ENCODE results near the gene EIF4E2. TPM values are rescaled to one million over a fixed set of nuclear protein-coding genes. Genes with fewer than 3 reads are reported as not detected.
A peak's percentile ranks its signal among the peaks of the same experiment; 100 is the strongest.

EIF4E2 gene
- total RNA-seq, 1 donor from 2014 or later, result 119 TPM

GRCh38 chr2:232537079-232537478, 13.4 kb upstream of the EIF4E2 start:
- DNase-seq (ENCODE audit: low read depth), result peak; percentile 61

DNA sequence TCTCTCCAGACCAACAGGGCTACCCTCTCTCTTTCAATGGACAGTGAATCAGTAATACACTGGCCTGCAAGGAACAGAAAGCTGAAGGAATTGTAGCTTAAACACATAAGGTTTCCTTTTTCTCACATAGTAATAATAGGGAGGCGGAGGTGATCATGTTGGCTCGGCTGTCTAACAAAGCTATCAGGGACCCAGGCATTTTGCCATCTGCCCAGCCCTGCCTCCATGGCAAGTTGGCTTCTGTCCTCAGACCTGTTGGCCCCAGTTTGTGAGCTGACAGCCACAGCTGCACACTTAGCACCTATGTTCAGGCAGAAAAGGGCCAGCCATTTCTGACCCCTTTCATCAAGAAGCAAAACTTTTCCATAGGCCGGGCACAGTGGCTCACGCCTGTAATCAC, 13.0 kb upstream of the EIF4E2 start:
- DNase-seq (ENCODE audit: low read depth), result peak; percentile 84

DNA sequence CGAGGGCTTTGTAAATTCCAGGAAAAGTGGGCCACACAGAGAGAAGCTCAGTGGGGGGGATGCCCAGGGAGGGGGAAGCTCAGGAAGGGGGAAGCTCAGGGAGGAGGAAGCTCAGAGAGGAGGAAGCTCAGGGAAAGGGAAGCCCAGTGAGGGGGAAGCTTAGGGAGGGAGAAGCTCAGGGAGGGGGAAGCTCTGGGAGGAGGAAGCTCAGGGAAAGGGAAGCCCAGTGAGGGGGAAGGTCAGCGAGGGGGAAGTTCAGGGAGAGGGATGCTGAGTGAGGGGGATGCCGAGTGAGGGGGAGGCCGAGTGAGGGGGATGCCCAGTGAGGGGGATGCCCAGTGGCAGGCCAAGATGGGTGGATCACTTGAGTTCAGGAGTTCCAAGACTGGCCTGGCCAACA, 11.8 kb upstream of the EIF4E2 start:
- DNase-seq (ENCODE audit: low read depth), result no peak

GRCh38 chr2:232539298-232540231, 10.9 kb upstream of the EIF4E2 start, which contains the start of gene CHRNG:
CHRNG (plus strand) TSS chr2:232539692; CDS start chr2:232539748, 56 bp downstream.
- peak; percentile 97 for DNase-seq (ENCODE audit: low read depth)

DNA sequence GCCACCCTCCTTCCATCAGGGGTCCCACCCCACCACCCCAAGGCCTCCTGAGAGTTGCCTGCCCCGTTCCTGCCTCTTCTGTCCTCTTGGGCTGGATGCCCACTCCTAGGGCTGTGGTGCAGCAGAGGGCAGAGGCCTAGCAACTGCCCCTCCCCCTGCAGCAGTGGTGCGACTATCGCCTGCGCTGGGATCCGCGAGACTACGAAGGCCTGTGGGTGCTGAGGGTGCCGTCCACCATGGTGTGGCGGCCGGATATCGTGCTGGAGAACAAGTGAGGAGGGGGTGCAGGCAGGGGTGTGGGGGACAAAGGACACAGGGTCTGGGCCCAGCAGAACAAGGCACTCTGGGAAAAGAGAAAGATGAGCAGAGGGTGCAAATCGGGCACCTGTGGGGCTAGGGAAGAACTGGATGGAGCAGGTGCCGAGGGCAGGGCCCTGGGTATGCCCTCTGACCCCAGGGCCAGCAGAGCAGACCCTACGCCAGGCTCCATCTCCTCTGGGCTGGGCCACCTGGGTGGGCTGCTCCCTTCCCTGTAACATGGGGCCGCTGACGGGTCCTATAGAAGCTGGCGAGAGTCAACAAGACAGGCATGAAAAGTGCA, 9.9 kb upstream of the EIF4E2 start:
- peak; percentile 49 for DNase-seq (ENCODE audit: low read depth)

DNA sequence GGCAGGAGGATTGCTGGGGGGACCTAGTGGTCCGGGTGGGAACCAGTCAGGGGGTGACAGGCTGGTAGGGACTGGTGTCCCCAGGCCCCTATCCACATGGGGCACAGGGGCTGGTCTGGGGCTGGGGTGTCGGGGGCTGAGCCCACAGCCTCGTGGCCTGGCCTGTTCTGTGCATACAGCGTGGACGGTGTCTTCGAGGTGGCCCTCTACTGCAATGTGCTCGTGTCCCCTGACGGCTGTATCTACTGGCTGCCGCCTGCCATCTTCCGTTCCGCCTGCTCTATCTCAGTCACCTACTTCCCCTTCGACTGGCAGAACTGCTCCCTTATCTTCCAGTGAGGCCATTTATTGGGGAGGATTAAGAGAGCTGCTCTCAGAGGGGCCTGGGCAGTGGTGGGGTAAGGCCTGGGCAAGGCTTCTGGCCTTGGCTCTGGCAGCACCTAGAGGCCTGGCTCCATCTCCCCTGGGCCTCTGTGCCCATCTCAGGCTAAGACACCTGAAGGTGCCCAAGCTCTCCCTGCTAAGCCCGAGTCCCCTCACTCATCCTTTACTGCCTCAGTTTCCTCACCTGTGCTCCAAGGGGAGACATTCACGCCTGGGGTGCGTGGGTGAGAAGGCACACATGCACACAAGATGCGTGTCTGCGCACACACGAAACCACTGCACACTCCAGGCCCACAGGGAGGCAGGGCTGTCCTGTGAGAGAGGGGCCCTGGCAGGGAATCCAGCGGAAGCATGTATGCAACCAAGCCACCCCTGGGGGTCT, 9.1 kb upstream of the EIF4E2 start:
- no peak for DNase-seq (ENCODE audit: low read depth)

GRCh38 chr2:232541961-232542714, 8.4 kb upstream of the EIF4E2 start:
- peak; percentile 34 for DNase-seq (ENCODE audit: low read depth)

DNA sequence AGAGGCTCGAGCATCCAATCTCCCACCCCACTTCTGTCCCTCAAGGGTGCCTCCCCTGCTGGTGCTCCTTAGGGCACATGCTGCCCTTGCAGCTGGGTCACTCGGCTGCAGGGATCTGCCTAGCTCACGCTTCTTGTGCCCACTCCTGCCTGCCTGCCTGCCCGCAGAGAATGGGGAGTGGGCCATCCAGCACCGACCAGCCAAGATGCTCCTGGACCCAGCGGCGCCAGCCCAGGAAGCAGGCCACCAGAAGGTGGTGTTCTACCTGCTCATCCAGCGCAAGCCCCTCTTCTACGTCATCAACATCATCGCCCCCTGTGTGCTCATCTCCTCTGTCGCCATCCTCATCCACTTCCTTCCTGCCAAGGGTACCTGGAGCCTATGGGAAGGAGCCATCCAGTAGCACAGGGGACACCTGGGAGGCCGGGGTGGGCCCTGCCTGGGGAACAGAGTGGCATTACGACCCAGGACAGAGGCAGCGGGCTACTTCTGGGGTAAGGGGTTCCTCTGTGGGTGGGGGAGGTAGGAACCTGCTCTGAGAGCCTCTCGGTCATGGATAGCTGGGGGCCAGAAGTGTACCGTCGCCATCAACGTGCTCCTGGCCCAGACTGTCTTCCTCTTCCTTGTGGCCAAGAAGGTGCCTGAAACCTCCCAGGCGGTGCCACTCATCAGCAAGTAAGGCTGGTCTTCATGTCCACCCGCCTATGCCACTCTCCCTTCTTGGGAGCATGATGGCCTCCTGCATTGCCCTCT, 7.6 kb upstream of the EIF4E2 start:
- DNase-seq (ENCODE audit: low read depth), result no peak

- DNase-seq (ENCODE audit: low read depth), result no peak
These were observed 7.0 kb upstream of the EIF4E2 start for GRCh38 chr2:232543491-232543890.

DNA sequence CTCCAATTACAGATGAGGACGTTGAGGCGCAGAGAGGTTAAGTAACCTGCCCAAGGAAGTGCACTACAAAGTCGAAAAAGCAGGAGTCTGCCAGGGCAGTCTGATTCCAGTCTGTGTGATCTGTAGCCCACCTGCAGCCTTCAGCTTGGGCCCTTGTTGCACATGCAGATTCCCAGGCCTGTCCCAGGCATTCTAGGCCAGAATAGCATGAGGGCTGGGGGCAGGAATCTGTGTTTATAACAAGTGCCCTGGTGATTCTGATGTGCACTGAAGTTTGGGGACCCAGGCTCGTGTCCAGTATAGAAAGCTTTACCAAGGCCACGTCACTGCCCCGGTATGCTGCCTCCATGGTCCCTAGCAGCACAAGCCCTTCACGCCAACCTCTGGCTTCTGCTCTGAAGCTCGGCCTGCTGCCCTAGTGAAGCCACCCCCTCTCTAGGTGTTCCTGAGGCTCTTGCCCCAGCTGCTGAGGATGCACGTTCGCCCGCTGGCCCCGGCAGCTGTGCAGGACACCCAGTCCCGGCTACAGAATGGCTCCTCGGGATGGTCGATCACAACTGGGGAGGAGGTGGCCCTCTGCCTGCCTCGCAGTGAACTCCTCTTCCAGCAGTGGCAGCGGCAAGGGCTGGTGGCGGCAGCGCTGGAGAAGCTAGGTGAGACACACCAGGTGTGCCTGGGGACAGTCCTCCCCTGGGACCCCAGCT, 6.4 kb upstream of the EIF4E2 start:
- peak; percentile 40 for DNase-seq (ENCODE audit: low read depth)

DNA sequence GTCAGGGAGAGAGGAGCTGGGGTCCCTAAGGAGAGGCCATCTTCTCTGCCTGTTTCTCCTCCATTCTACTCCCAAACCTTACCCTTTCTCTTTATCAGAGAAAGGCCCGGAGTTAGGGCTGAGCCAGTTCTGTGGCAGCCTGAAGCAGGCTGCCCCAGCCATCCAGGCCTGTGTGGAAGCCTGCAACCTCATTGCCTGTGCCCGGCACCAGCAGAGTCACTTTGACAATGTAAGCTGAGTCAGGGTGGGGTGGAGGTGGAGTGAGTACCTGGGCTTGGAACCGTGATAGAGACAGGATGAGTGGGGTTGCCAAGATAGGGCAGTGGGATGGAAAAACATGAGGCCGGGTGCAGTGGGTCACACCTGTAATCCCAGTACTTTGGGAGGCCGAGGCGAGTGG, 5.8 kb upstream of the EIF4E2 start:
- no peak for DNase-seq (ENCODE audit: low read depth)

GRCh38 chr2:232545511-232546375, 4.7 kb upstream of the EIF4E2 start:
- DNase-seq (ENCODE audit: low read depth), result peak; percentile 55

GRCh38 chr2:232547991-232548390, 2.5 kb upstream of the EIF4E2 start:
- peak; percentile 69 for DNase-seq (ENCODE audit: low read depth)

GRCh38 chr2:232549655-232550353, 685 bp upstream of the EIF4E2 start:
- DNase-seq (ENCODE audit: low read depth), result peak; percentile 62

DNA sequence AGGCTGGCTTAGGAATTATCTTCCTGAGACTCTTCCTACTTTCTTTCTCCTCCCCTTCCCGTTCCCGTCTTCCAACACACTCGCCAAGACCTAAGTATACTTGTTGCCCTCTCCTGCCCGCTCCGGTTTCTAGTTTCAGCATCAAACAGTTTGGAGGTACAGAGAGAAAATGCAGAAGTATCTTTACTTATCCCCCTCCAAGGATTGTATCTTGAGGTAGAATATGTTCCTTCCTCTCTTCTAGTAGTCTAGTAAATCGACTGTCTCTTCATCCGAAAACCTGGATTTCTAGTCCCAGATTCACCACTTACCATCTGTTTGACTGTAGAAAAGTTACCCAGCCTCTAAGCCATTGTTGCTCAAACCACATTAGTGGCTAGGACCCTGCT, 755 bp downstream of the EIF4E2 start:
- no peak for DNase-seq (ENCODE audit: low read depth)

- no peak for DNase-seq (ENCODE audit: low read depth)
These were observed 1.3 kb downstream of the EIF4E2 start for GRCh38 chr2:232551776-232552175.

DNA sequence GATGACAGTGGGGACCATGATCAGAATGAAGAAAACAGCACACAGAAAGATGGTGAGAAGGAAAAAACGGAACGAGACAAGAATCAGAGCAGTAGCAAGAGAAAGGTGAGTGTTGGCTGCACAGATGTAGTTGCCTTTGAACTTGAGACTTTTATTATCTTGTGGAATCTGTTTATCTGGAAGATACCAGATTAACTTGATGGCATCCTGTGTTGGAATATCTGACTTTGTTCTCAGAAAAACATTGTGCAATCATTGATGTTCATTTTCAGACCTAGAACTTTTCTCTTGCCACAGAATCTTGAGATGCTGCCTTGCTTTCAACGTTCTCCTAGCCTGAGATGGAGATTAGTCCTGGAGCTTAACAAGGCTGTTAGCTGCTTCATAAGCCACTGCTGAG, 5.9 kb downstream of the EIF4E2 start:
- no peak for DNase-seq (ENCODE audit: low read depth)

DNA sequence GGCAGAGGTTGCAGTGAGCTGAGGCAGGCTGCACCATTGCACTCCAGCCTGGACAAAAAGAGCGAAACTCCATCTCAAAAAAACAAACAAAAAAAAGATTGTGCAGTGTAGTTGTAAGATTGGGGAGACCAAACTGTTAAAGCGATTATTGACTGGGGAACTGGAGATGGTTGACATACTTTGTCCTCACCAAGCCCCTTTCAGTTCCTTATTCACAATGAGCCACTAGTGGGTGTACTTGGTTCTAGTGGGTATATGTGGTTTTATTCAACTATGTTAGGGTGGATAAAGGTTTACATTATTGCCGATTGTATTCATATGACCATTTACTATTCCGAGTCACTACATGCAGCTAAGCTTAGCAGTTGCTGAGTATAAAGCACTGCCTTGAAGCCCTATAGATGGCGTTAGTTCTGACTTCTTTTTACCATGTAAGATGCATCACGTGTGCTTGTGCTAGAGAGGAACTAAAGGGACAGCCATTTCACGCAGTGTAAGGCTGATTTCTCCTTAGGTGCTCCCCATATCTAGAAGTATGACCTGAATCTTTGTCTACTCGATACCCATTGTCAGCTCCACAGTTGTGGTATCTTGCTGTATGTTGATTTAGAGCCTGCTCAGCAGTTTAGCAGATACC, 12.1 kb downstream of the EIF4E2 start:
- DNase-seq (ENCODE audit: low read depth), result no peak
